OCI-LY1 (cell line): ENCODE data around the gene SARS1.
A peak's percentile ranks its signal among the peaks of the same experiment; 100 is the strongest.

Experiments used
- H2AFZ ChIP-seq: fragments of 200-600 bp; sonication (generic), shearing (Covaris generic); 2 replicates; pipeline ENCODE4 v1.6.0; 2014; ENCODE audit warnings: antibody characterized with exemption, mild to moderate bottlenecking, low read length
- H3F3A ChIP-seq: fragments of 200-600 bp; sonication (generic), shearing (Covaris generic); 2 replicates; pipeline ENCODE4 v1.6.0; 2014; ENCODE audit warnings: mild to moderate bottlenecking, antibody characterized with exemption, low read length, moderate library complexity; ENCODE audit not compliant: insufficient read depth
- H3K27ac ChIP-seq: fragments of 200-600 bp; sonication (generic); 2 replicates; pipeline ENCODE4 v1.5.1; 2014; ENCODE audit warnings: low read length, mixed run types, mild to moderate bottlenecking, low read depth; ENCODE audit not compliant: poor library complexity, severe bottlenecking
- H3K27me3 ChIP-seq: fragments of 200-600 bp; sonication (generic); 2 replicates; pipeline ENCODE4 v1.6.0; 2014; ENCODE audit warnings: antibody characterized with exemption, mild to moderate bottlenecking, low read length, moderate library complexity; ENCODE audit not compliant: insufficient read depth
- H3K36me3 ChIP-seq: fragments of 200-600 bp; sonication (generic); 2 replicates; pipeline ENCODE4 v1.6.1; 2014; ENCODE audit warnings: mild to moderate bottlenecking, antibody characterized with exemption, low read length, moderate library complexity, mixed read lengths; ENCODE audit not compliant: insufficient read depth
- H3K4me1 ChIP-seq: fragments of 200-600 bp; sonication (generic); 2 replicates; pipeline ENCODE4 v1.5.1; 2014; ENCODE audit warnings: mild to moderate bottlenecking, low read length, moderate library complexity; ENCODE audit not compliant: insufficient read depth, severe bottlenecking
- H3K4me2 ChIP-seq: fragments of 200-600 bp; sonication (generic), shearing (Covaris generic); 2 replicates; pipeline ENCODE4 v1.6.1; 2014; ENCODE audit warnings: low read length
- H3K4me3 ChIP-seq: fragments of 200-600 bp; sonication (generic); 2 replicates; pipeline ENCODE4 v1.5.1; 2014; ENCODE audit warnings: low read length, low read depth, mild to moderate bottlenecking, mixed read lengths; ENCODE audit not compliant: poor library complexity, severe bottlenecking
- H3K79me2 ChIP-seq: fragments of 200-600 bp; shearing (Covaris generic); 2 replicates; pipeline ENCODE4 v1.6.1; 2016; ENCODE audit warnings: mixed run types, low read length, mixed read lengths; ENCODE audit not compliant: insufficient read depth
- H3K9ac ChIP-seq: fragments of 200-600 bp; sonication (generic), shearing (Covaris generic); 2 replicates; pipeline ENCODE4 v1.6.1; 2014; ENCODE audit warnings: mild to moderate bottlenecking, low read length, mixed read lengths
- H3K9me2 ChIP-seq: fragments of 200-600 bp; sonication (generic), shearing (Covaris generic); 2 replicates; pipeline ENCODE4 v1.6.1; 2014; ENCODE audit warnings: low read depth, mild to moderate bottlenecking, low read length, mixed read lengths
- H3K9me3 ChIP-seq: fragments of 200-600 bp; shearing (Covaris generic); 2 replicates; pipeline ENCODE4 v1.6.1; 2014; ENCODE audit warnings: low read length, mixed read lengths
- H4K20me1 ChIP-seq: fragments of 200-600 bp; sonication (generic), shearing (Covaris generic); 2 replicates; pipeline ENCODE4 v1.6.0; 2016; ENCODE audit warnings: mild to moderate bottlenecking, low read length; ENCODE audit not compliant: insufficient read depth
- EZH2 ChIP-seq: fragments of 200-600 bp; sonication (generic), shearing (Covaris generic); IDR thresholded peaks from 2 replicates; pipeline ENCODE4 v1.8.0; 2017; ENCODE audit warnings: borderline replicate concordance, mixed run types, mild to moderate bottlenecking, antibody characterized with exemption, low read length, moderate library complexity, mixed read lengths
- TF ChIP-seq, protein P1 (sequence below): fragments of 200-600 bp; sonication (generic), shearing (Covaris generic); IDR thresholded peaks from 2 replicates; pipeline ENCODE4 v1.5.1; 2017; ENCODE audit warnings: mild to moderate bottlenecking, antibody characterized with exemption, low read length, moderate library complexity, mixed read lengths

The SARS1 gene, protein sequence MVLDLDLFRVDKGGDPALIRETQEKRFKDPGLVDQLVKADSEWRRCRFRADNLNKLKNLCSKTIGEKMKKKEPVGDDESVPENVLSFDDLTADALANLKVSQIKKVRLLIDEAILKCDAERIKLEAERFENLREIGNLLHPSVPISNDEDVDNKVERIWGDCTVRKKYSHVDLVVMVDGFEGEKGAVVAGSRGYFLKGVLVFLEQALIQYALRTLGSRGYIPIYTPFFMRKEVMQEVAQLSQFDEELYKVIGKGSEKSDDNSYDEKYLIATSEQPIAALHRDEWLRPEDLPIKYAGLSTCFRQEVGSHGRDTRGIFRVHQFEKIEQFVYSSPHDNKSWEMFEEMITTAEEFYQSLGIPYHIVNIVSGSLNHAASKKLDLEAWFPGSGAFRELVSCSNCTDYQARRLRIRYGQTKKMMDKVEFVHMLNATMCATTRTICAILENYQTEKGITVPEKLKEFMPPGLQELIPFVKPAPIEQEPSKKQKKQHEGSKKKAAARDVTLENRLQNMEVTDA

DNA sequence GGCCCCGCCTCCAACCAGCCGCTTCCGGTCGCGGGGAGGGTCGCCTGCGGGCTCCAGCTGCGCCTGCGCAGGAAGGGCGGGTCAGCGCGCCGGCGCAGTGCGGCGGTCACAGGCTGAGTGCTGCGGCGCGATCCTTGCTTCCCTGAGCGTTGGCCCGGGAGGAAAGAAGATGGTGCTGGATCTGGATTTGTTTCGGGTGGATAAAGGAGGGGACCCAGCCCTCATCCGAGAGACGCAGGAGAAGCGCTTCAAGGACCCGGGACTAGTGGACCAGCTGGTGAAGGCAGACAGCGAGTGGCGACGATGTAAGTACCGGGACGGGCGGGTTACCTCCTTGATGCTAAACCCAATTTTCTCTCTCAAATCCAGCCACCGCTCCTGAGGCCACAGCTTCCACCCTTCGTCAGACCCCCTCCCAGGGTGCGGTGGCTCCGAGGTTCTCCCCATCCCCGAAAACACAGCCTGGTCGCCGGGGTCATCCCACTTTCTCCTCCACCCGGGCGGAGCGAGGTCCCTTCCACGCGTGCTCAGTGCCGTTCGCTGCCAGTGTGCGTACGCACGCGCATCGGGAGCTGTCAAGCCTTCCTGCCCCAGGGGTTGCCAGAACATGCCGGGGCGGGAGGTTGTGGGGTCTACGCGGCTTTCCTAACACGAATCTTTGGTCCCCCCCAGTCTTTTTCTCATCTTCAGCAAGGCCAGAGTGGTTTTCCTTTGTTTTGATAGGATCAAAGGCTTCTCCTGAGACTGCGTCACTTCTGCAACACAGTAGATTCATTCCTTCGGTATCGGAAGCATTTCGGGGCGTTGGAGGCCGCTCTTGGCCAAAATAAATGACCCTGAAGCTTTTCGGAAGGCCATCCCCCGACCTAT lies at the start of gene SARS1:
TSS of gene SARS1 (plus strand) at position 95 of the 870 bp plus-strand sequence. CDS start at position 170, 75 bp downstream.
- H3K4me3 ChIP-seq = peak within 1 kb of the TSS; percentile 90
- H3K9me2 ChIP-seq = no peaks in the 10 kb centered on the region
- H3F3A ChIP-seq = no peaks in the 10 kb centered on the region
- H2AFZ ChIP-seq = no peak within 1 kb of the TSS
- H3K4me2 ChIP-seq = peak within 1 kb of the TSS; percentile 82
- H3K27me3 ChIP-seq = no peaks in the 10 kb centered on the region
- H3K36me3 ChIP-seq = peaks cover 26% of the 10 kb centered on the region
- peak within 1 kb of the TSS; percentile 88 for H3K9ac ChIP-seq
- no peaks in the 10 kb centered on the region for H4K20me1 ChIP-seq
- peaks cover 31% of the 10 kb centered on the region for H3K4me1 ChIP-seq
- TF ChIP-seq, protein P1, sequence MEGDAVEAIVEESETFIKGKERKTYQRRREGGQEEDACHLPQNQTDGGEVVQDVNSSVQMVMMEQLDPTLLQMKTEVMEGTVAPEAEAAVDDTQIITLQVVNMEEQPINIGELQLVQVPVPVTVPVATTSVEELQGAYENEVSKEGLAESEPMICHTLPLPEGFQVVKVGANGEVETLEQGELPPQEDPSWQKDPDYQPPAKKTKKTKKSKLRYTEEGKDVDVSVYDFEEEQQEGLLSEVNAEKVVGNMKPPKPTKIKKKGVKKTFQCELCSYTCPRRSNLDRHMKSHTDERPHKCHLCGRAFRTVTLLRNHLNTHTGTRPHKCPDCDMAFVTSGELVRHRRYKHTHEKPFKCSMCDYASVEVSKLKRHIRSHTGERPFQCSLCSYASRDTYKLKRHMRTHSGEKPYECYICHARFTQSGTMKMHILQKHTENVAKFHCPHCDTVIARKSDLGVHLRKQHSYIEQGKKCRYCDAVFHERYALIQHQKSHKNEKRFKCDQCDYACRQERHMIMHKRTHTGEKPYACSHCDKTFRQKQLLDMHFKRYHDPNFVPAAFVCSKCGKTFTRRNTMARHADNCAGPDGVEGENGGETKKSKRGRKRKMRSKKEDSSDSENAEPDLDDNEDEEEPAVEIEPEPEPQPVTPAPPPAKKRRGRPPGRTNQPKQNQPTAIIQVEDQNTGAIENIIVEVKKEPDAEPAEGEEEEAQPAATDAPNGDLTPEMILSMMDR = no peak
- TF ChIP-seq EZH2 = no peak
- H3K79me2 ChIP-seq = peaks cover 42% of the 10 kb centered on the region
- no peaks in the 10 kb centered on the region for H3K9me3 ChIP-seq
- peak within 1 kb of the TSS; percentile 51 for H3K27ac ChIP-seq

DNA sequence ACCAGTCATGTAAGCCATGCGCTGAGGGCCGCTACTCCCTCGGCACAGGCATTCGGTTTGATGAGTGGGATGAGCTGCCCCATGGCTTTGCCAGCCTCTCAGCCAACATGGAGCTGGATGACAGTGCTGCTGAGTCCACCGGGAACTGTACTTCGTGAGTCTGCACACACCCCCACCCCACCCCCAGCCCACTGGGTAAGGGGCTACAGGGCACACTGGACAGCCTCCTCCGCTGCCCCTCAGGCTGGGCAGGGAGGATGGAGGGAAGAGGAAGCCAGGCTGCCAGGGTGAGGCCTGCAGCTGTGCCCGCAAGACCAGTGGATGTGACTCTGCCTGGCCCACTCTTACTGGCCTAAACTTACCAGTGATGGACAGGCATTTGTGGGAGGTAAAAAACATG lies 49.2 kb upstream of the SARS1 start:
- H3K9me3 ChIP-seq = no peaks in the 10 kb centered on the region
- no peak for TF ChIP-seq EZH2
- TF ChIP-seq, protein P1 = no peak
- H3K9ac ChIP-seq = no peak overlapping the region
- no peak overlapping the region for H2AFZ ChIP-seq
- H4K20me1 ChIP-seq = no peaks in the 10 kb centered on the region
- H3K27ac ChIP-seq = peak overlapping the region; percentile 51
- no peaks in the 10 kb centered on the region for H3K9me2 ChIP-seq
- no peaks in the 10 kb centered on the region for H3K79me2 ChIP-seq
- no peaks in the 10 kb centered on the region; the same call in 1 of the 2 replicates for H3F3A ChIP-seq
- H3K27me3 ChIP-seq = no peaks in the 10 kb centered on the region
- no peak overlapping the region for H3K4me3 ChIP-seq
- H3K4me1 ChIP-seq = peaks cover 37% of the 10 kb centered on the region
- H3K4me2 ChIP-seq = no peak overlapping the region
- H3K36me3 ChIP-seq = peaks cover 13% of the 10 kb centered on the region; the same call in 1 of the 2 replicates

DNA sequence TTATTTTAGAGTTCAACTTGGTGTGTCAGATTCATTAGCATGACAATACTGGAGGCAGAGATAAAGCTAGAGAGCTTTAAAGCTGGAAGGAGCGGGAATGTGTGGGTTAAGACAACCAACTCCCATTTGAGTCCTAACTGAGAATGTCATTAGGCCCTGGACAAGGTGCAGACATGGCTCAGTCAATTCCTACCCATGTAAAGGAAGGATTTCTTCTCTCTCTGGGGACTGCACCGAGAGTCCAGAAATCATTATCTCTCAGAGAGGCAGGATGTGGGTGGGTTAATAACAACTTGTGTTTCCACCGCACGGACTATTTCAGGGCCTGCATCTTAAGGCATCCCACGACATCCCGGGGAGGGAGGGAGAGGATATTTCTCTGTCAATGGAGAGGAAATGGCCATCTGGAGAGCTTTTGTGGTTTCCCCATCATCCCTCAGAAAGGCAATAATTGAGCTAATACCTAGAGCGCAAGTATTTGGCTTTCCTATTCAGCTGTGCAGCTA lies 46.7 kb upstream of the SARS1 start:
- H3K4me2 ChIP-seq = no peak overlapping the region
- H4K20me1 ChIP-seq = no peaks in the 10 kb centered on the region
- TF ChIP-seq EZH2 = no peak
- TF ChIP-seq, protein P1 = no peak

More for the DNA sequence above, 46.7 kb upstream of the SARS1 start:
- Histone ChIP-seq H3K9me3 (no peaks in the 10 kb centered on the region), H3K4me1 (peaks cover 29% of the 10 kb centered on the region), H3K27me3 (no peaks in the 10 kb centered on the region), H3F3A (no peaks in the 10 kb centered on the region; the same call in 1 of the 2 replicates), H2AFZ (no peak overlapping the region), H3K4me3 (no peak overlapping the region), H3K79me2 (no peaks in the 10 kb centered on the region), H3K9ac (no peak overlapping the region), H3K9me2 (no peaks in the 10 kb centered on the region), H3K36me3 (peaks cover 14% of the 10 kb centered on the region; the same call in 1 of the 2 replicates), H3K27ac (no peak overlapping the region)
